Right renal pelvis (tissue), 4 donors: ENCODE measurements around the gene LMBRD2. TPM values are rescaled to one million over a fixed set of nuclear protein-coding genes. Genes with fewer than 3 reads are reported as not detected.
A peak's percentile ranks its signal among the peaks of the same experiment; 100 is the strongest.
"Not testable (repeated sequence)": the region's sequence is repeated elsewhere in the genome, so short reads cannot be mapped to it uniquely, and the experiment has no call there.

Experiments
- DNase-seq, 4 donors: peaks; one replicate each; pipeline ENCODE4 v3.0.0-alpha.2; 2013; ENCODE audit warnings: low read depth in 4 of 4, low spot score in 3 of 4, missing footprints in 1 of 4
- polyA plus RNA-seq, 4 donors: library from polyadenylated mRNA; unstranded; fragments of 120-200 nt; gene quantifications; one replicate each; pipeline ENCODE4 v1.2.1, GENCODE V29; 2013; ENCODE audit not compliant: insufficient read length in 4 of 4

Gene LMBRD2
- polyA plus RNA-seq, 4 donors = 18.4 to 23.3 (median 20.2) TPM

GRCh38 chr5:36162810-36163486 lies 11.3 kb upstream of the LMBRD2 start:
- no peak for DNase-seq

- no peak for DNase-seq
Measured at GRCh38 chr5:36161361-36161760, 9.7 kb upstream of the LMBRD2 start.

- no peak for DNase-seq
Measured at GRCh38 chr5:36160617-36161016, 8.9 kb upstream of the LMBRD2 start.

- DNase-seq = no peak
Measured at GRCh38 chr5:36158144-36158543, 6.5 kb upstream of the LMBRD2 start.

GRCh38 chr5:36156619-36157018 lies 4.9 kb upstream of the LMBRD2 start:
- no peak for DNase-seq

- no peak for DNase-seq
Measured at GRCh38 chr5:36156121-36156601, 4.5 kb upstream of the LMBRD2 start.

GRCh38 chr5:36155291-36155690 lies 3.6 kb upstream of the LMBRD2 start:
- DNase-seq = no peak

- no peak for DNase-seq
Measured at GRCh38 chr5:36153726-36154125, 2.0 kb upstream of the LMBRD2 start.

- no peak for DNase-seq
Measured at GRCh38 chr5:36153298-36153677, 1.6 kb upstream of the LMBRD2 start.

- peak in 1 of 4 donors; percentile 18 for DNase-seq
Measured at GRCh38 chr5:36152324-36153297, 924 bp upstream of the LMBRD2 start.

- DNase-seq = peak in 1 of 4 donors; percentile 23
Measured at GRCh38 chr5:36150676-36151433, 832 bp downstream of the LMBRD2 start.

GRCh38 chr5:36147681-36148080 lies 4.0 kb downstream of the LMBRD2 start:
- DNase-seq = no peak

- no peak for DNase-seq
Measured at GRCh38 chr5:36146390-36146789, 5.3 kb downstream of the LMBRD2 start.

- no peak for DNase-seq
Measured at GRCh38 chr5:36145311-36145710, 6.4 kb downstream of the LMBRD2 start.

GRCh38 chr5:36138900-36139683 lies 12.6 kb downstream of the LMBRD2 start:
- DNase-seq = no peak

- DNase-seq = no peak
Measured at GRCh38 chr5:36136581-36136980, 15.1 kb downstream of the LMBRD2 start.

GRCh38 chr5:36135988-36136387 lies 15.7 kb downstream of the LMBRD2 start:
- DNase-seq = no peak

- DNase-seq = not testable (repeated sequence)
Measured at GRCh38 chr5:36133009-36133408, 18.7 kb downstream of the LMBRD2 start.

- not testable (repeated sequence) for DNase-seq
Measured at GRCh38 chr5:36129666-36130065, 22.0 kb downstream of the LMBRD2 start.

GRCh38 chr5:36128795-36129194 lies 22.9 kb downstream of the LMBRD2 start:
- DNase-seq = no peak
